DND-41 (cell line): Measurements from ENCODE around the gene LTBP1.

ENCODE experiments used
- EZH2 ChIP-seq: IDR thresholded peaks from 3 replicates; pipeline ENCODE4 v1.6.1; 2012; ENCODE audit warnings: borderline replicate concordance, low read depth, mild to moderate bottlenecking, moderate library complexity, low read length, inconsistent platforms; ENCODE audit not compliant: severe bottlenecking
- TF ChIP-seq, protein P1 (sequence below): IDR thresholded peaks from 2 replicates; pipeline ENCODE4 v1.5.1; 2012; ENCODE audit warnings: borderline replicate concordance, low read length, moderate library complexity, mild to moderate bottlenecking; ENCODE audit not compliant: poor library complexity, severe bottlenecking; ENCODE audit errors: extremely low read depth

DNA sequence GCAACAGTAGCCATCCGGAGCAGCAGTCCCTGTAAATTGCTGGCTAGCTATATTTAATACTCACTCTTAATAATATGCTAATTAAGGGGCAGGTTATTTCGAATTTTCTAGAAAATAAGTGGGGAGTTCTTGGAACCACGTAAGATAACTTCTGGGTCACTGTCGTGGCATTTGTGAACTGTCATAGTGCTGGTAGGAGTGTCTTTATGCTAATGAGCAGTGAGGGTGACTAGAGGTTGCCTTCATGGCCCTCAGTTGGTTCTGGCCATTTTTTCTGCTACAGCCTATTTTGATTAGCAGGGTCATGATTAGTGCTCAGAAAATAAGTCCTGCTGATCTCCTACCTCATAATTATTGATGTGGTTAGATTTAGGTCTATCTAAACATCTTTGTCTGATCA lies 279.8 kb downstream of the LTBP1 start:
- TF ChIP-seq, protein P1, sequence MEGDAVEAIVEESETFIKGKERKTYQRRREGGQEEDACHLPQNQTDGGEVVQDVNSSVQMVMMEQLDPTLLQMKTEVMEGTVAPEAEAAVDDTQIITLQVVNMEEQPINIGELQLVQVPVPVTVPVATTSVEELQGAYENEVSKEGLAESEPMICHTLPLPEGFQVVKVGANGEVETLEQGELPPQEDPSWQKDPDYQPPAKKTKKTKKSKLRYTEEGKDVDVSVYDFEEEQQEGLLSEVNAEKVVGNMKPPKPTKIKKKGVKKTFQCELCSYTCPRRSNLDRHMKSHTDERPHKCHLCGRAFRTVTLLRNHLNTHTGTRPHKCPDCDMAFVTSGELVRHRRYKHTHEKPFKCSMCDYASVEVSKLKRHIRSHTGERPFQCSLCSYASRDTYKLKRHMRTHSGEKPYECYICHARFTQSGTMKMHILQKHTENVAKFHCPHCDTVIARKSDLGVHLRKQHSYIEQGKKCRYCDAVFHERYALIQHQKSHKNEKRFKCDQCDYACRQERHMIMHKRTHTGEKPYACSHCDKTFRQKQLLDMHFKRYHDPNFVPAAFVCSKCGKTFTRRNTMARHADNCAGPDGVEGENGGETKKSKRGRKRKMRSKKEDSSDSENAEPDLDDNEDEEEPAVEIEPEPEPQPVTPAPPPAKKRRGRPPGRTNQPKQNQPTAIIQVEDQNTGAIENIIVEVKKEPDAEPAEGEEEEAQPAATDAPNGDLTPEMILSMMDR, result no peak
- no peak for TF ChIP-seq EZH2
